Testis (tissue), 2 donors: ENCODE results near the gene DEFB132.

Experiments
- POLR2A ChIP-seq: fragments of 450-650 bp; IDR thresholded peaks from one replicate; pipeline ENCODE4 v1.6.1; 2017; ENCODE audit warnings: antibody characterized with exemption, mild to moderate bottlenecking, moderate library complexity
- TF ChIP-seq, protein P1 (sequence below), 3 experiments: fragments of 450-650 bp in 2 of 3; fragments of 200-600 bp in 1 of 3; sonication (generic) in 1 of 3; IDR thresholded peaks; one replicate each; pipeline ENCODE4 v1.5.1; 2016 to 2019; ENCODE audit warnings: antibody characterized with exemption in 3 of 3, mild to moderate bottlenecking in 2 of 3, moderate library complexity in 1 of 3

DNA sequence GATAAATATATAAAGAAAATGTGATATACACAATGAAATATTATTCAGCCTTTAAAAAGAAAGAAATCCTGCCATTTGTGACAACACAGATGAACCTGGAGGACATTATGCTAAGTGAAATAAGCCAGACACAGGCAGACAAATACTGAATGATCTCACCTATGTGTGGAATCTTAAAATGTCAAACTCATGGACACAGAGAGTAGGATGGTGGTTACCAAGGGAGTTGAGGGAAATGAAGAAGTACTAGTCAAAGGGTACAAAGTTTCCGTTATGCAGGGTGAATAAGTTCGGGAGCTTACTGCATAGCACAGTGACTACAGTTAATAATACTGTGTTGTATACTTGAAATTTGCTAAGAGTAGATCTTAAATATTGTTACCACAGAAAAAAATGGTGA, 14.6 kb upstream of the DEFB132 start:
- no peak for TF ChIP-seq POLR2A
- TF ChIP-seq, protein P1, sequence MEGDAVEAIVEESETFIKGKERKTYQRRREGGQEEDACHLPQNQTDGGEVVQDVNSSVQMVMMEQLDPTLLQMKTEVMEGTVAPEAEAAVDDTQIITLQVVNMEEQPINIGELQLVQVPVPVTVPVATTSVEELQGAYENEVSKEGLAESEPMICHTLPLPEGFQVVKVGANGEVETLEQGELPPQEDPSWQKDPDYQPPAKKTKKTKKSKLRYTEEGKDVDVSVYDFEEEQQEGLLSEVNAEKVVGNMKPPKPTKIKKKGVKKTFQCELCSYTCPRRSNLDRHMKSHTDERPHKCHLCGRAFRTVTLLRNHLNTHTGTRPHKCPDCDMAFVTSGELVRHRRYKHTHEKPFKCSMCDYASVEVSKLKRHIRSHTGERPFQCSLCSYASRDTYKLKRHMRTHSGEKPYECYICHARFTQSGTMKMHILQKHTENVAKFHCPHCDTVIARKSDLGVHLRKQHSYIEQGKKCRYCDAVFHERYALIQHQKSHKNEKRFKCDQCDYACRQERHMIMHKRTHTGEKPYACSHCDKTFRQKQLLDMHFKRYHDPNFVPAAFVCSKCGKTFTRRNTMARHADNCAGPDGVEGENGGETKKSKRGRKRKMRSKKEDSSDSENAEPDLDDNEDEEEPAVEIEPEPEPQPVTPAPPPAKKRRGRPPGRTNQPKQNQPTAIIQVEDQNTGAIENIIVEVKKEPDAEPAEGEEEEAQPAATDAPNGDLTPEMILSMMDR (IDR thresholded peaks at IDR 0.05), result no peak
